A549 (cell line): ENCODE data around the gene ANKRD33. TPM values are rescaled to one million over a fixed set of nuclear protein-coding genes. Genes with fewer than 3 reads are reported as not detected.

Experiments
- ATAC-seq, 2 experiments: fragments of 200-7000 bp in 1 of 2; fragments of >200 bp in 1 of 2; cut with Nextera tagmentation in 1 of 2; cut with Tn5 transposase in 1 of 2; 3 replicates each; pipeline versions ENCODE4 v1.8.0 to v1.9.1; 2018 to 2020; ENCODE audit warnings: mild to moderate bottlenecking in 1 of 2, moderate library complexity in 1 of 2
- CTCF ChIA-PET: fragments of 300-600 bp; sonication (Branson Sonifier 250); formaldehyde crosslinking; extraction: SDS; loops from one replicate; lab custom pipeline; 2021; ENCODE audit warnings: antibody characterized with exemption, inconsistent platforms; lab: Yijun Ruan, JAX
- POLR2A ChIA-PET: fragments of 350-600 bp; formaldehyde crosslinking; extraction: SDS; loops from one replicate; lab custom pipeline; 2021; ENCODE audit warnings: antibody characterized with exemption, inconsistent platforms; lab: Yijun Ruan, JAX
- DNase-seq, 2 experiments: peaks; one replicate each; pipeline versions ENCODE4 v3.0.0 to v3.0.0-alpha.2; 2011 to 2016; ENCODE audit warnings: low read depth in 1 of 2, low spot score in 1 of 2
- FAIRE-seq: peaks from 2 replicates; lab custom pipeline; 2011; peaks lifted over from hg19 to GRCh38; lab: Jason Lieb, UNC
- H3K27ac ChIP-seq, 2 experiments: fragments of >200 bp; sonication (Bioruptor Twin); formaldehyde crosslinking; 3 replicates each; pipeline ENCODE4 v1.5.1; 2016 to 2017
- H3K4me1 ChIP-seq: fragments of >200 bp; sonication (Bioruptor Twin); formaldehyde crosslinking; 3 replicates; pipeline ENCODE4 v1.6.1; 2016
- H3K4me2 ChIP-seq: fragments of >200 bp; sonication (Bioruptor Twin); formaldehyde crosslinking; 3 replicates; pipeline ENCODE4 v1.6.1; 2016
- H3K4me3 ChIP-seq: fragments of >200 bp; sonication (Bioruptor Twin); formaldehyde crosslinking; 3 replicates; pipeline ENCODE4 v1.5.1; 2016
- H3K9me3 ChIP-seq: fragments of >200 bp; sonication (Bioruptor Twin); formaldehyde crosslinking; 3 replicates; pipeline ENCODE4 v1.6.1; 2016
- ATOH8 ChIP-seq: fragments of 250-450 bp; sonication (Bioruptor Pico); IDR thresholded peaks from 2 replicates; pipeline ENCODE4 v1.5.0; 2020; ENCODE audit warnings: low read depth, mild to moderate bottlenecking, moderate library complexity
- CBX8 ChIP-seq: fragments of 200-600 bp; sonication (generic); IDR thresholded peaks from 2 replicates; pipeline ENCODE4 v1.6.1; 2016
- E2F6 ChIP-seq: IDR thresholded peaks from 2 replicates; pipeline ENCODE4 v1.6.1; 2012; ENCODE audit warnings: low read depth, borderline replicate concordance
- ELK1 ChIP-seq: fragments of 150-350 bp; IDR thresholded peaks from 2 replicates; pipeline ENCODE4 v1.6.1; 2014; ENCODE audit warnings: low read depth, mild to moderate bottlenecking, low read length
- EP300 ChIP-seq, 2 experiments: fragments of >200 bp; sonication (Bioruptor Twin); formaldehyde crosslinking; IDR thresholded peaks; 2 replicates in 1 of 2; 3 replicates in 1 of 2; pipeline ENCODE4 v1.6.1; 2016 to 2017
- ESRRA ChIP-seq: fragments of 150-350 bp; IDR thresholded peaks from 2 replicates; pipeline ENCODE4 v1.6.1; 2014; ENCODE audit warnings: mild to moderate bottlenecking, low read length, borderline replicate concordance
- FOXS1 ChIP-seq: fragments of 250-450 bp; sonication (Bioruptor Pico); IDR thresholded peaks from 2 replicates; pipeline ENCODE4 v1.5.0; 2020; ENCODE audit warnings: mild to moderate bottlenecking, moderate library complexity
- HEYL ChIP-seq: fragments of 250-450 bp; sonication (Bioruptor Pico); IDR thresholded peaks from 2 replicates; pipeline ENCODE4 v1.8.0; 2021; ENCODE audit warnings: mild to moderate bottlenecking, moderate library complexity
- KDM1A ChIP-seq: fragments of 200-600 bp; sonication (generic); IDR thresholded peaks from 2 replicates; pipeline ENCODE4 v1.6.1; 2016; ENCODE audit warnings: low read depth, mild to moderate bottlenecking
- PHF8 ChIP-seq: fragments of 200-600 bp; sonication (generic); IDR thresholded peaks from 2 replicates; pipeline ENCODE4 v1.6.1; 2016; ENCODE audit warnings: low read depth, mild to moderate bottlenecking, antibody characterized with exemption, moderate library complexity, borderline replicate concordance
- POLR2A ChIP-seq: IDR thresholded peaks from 2 replicates; pipeline ENCODE4 v1.6.1; 2012; ENCODE audit warnings: mild to moderate bottlenecking, low read length
- POLR2AphosphoS2 ChIP-seq: conservative IDR thresholded peaks from 2 replicates; pipeline ENCODE4 v1.6.1; 2012; ENCODE audit warnings: low read length, improper control_type of control experiment, inconsistent platforms
- RAD21 ChIP-seq, 2 experiments: fragments of >200 bp in 1 of 2; sonication (Bioruptor Twin) in 1 of 2; formaldehyde crosslinking in 1 of 2; IDR thresholded peaks in 1 of 2; conservative IDR thresholded peaks in 1 of 2; 2 replicates in 1 of 2; 3 replicates in 1 of 2; pipeline ENCODE4 v1.6.1; 2012 to 2018; ENCODE audit warnings: inconsistent platforms in 1 of 2
- RFX5 ChIP-seq: fragments of 450-650 bp; IDR thresholded peaks from 2 replicates; pipeline ENCODE4 v1.7.1; 2014; ENCODE audit warnings: antibody characterized with exemption, mild to moderate bottlenecking, moderate library complexity
- SMC3 ChIP-seq: fragments of >200 bp; sonication (Bioruptor Twin); formaldehyde crosslinking; IDR thresholded peaks from 3 replicates; pipeline ENCODE4 v1.6.1; 2018; ENCODE audit warnings: inconsistent platforms
- TFCP2L1 ChIP-seq: fragments of 250-450 bp; sonication (Bioruptor Pico); IDR thresholded peaks from 2 replicates; pipeline ENCODE4 v1.5.0; 2021; ENCODE audit warnings: mild to moderate bottlenecking
- TP53 ChIP-seq: fragments of 250-450 bp; sonication (Bioruptor Pico); IDR thresholded peaks from 2 replicates; pipeline ENCODE4 v1.5.0; 2021; ENCODE audit warnings: mild to moderate bottlenecking, moderate library complexity
- ZSCAN20 ChIP-seq: fragments of 250-450 bp; sonication (Bioruptor Pico); IDR thresholded peaks from 2 replicates; pipeline ENCODE4 v1.8.0; 2022; ENCODE audit warnings: mild to moderate bottlenecking, moderate library complexity
- WGBS: methylation state at CpG from one replicate; pipeline ENCODE4 v1.1.6; 2017; ENCODE audit errors: missing lambda C conversion rate; 5-methylcytosine and 5-hydroxymethylcytosine counted together
- polyA plus RNA-seq, 4 experiments: library from polyadenylated mRNA; depleted of rRNA in 3 of 4; stranded (reverse); fragments of >200 nt; fragmentation: RNase III in 1 of 4; extraction: RNeasy Plus Mini Kit Qiagen cat#74134 plus additional on column Dnase treatment in 1 of 4; gene quantifications; 2 replicates in 3 of 4; 3 replicates in 1 of 4; pipeline ENCODE4 v1.2.3, GENCODE V29; 2011 to 2017
- TF ChIP-seq, protein P1 (sequence below): fragments of 250-450 bp; sonication (Bioruptor Pico); IDR thresholded peaks from 2 replicates; pipeline ENCODE4 v1.5.0; 2021; ENCODE audit warnings: mild to moderate bottlenecking, moderate library complexity, borderline replicate concordance
- TF ChIP-seq, protein P2 (sequence below): fragments of >200 bp; sonication (Bioruptor Twin); formaldehyde crosslinking; IDR thresholded peaks from 3 replicates; pipeline ENCODE4 v1.5.1; 2016

Gene ANKRD33
- polyA plus RNA-seq, 2 of the 4 experiments (the other 2 are of a cell fraction) = not detected

- Histone ChIP-seq H3K4me2 (no peak overlapping the region), H3K27ac (no peak overlapping the region), H3K4me1 (no peaks in the 10 kb centered on the region), H3K9me3 (no peaks in the 10 kb centered on the region), H3K4me3 (no peak overlapping the region)
- DNase-seq (no peak), ATAC-seq (no peak), FAIRE-seq (no peak)
- ChIA-PET POLR2A (no interaction called here), CTCF (interaction anchor here (2.2 to 4.9 kb wide), 2 partner anchors 8 to 14 kb away, joined by 5 to 32 read pairs; no protein-coding TSS in a partner anchor)
- TF ChIP-seq RAD21 (conservative IDR thresholded peaks at IDR 0.05 in 1 of 2, IDR thresholded peaks at IDR 0.05 in 1 of 2) (no peak), ESRRA (no peak), FOXS1 (no peak), EP300 (IDR thresholded peaks at IDR 0.05) (no peak), TP53 (CRISPR knock-in tag) (no peak), CBX8 (no peak), KDM1A (no peak), SMC3 (no peak), POLR2A (no peak), TFCP2L1 (CRISPR knock-in tag) (no peak), ATOH8 (CRISPR knock-in tag) (no peak), HEYL (CRISPR knock-in tag) (no peak), RFX5 (no peak), POLR2AphosphoS2 (no peak), ZSCAN20 (CRISPR knock-in tag) (no peak), ELK1 (no peak)
- TF ChIP-seq, protein P1, sequence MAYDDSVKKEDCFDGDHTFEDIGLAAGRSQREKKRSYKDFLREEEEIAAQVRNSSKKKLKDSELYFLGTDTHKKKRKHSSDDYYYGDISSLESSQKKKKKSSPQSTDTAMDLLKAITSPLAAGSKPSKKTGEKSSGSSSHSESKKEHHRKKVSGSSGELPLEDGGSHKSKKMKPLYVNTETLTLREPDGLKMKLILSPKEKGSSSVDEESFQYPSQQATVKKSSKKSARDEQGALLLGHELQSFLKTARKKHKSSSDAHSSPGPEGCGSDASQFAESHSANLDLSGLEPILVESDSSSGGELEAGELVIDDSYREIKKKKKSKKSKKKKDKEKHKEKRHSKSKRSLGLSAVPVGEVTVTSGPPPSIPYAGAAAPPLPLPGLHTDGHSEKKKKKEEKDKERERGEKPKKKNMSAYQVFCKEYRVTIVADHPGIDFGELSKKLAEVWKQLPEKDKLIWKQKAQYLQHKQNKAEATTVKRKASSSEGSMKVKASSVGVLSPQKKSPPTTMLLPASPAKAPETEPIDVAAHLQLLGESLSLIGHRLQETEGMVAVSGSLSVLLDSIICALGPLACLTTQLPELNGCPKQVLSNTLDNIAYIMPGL = no peak
- TF ChIP-seq, protein P2, sequence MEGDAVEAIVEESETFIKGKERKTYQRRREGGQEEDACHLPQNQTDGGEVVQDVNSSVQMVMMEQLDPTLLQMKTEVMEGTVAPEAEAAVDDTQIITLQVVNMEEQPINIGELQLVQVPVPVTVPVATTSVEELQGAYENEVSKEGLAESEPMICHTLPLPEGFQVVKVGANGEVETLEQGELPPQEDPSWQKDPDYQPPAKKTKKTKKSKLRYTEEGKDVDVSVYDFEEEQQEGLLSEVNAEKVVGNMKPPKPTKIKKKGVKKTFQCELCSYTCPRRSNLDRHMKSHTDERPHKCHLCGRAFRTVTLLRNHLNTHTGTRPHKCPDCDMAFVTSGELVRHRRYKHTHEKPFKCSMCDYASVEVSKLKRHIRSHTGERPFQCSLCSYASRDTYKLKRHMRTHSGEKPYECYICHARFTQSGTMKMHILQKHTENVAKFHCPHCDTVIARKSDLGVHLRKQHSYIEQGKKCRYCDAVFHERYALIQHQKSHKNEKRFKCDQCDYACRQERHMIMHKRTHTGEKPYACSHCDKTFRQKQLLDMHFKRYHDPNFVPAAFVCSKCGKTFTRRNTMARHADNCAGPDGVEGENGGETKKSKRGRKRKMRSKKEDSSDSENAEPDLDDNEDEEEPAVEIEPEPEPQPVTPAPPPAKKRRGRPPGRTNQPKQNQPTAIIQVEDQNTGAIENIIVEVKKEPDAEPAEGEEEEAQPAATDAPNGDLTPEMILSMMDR = no peak
- 57% methylated on average over 9 of the region's 9 CpGs for WGBS
These were observed 21.1 kb downstream of the ANKRD33 start for GRCh38 chr12:51908876-51909592.

GRCh38 chr12:51910168-51910567 is 22.3 kb downstream of the ANKRD33 start:
- no peak overlapping the region for H3K27ac ChIP-seq
- POLR2A ChIA-PET = no interaction called here
- 83% methylated on average over 6 of the region's 6 CpGs for WGBS
- DNase-seq = no peak
- H3K4me3 ChIP-seq = no peak overlapping the region
- no peaks in the 10 kb centered on the region for H3K9me3 ChIP-seq
- H3K4me2 ChIP-seq = no peak overlapping the region
- no peak for TF ChIP-seq PHF8
- TF ChIP-seq, protein P1 = no peak
- TF ChIP-seq E2F6 = no peak
- TF ChIP-seq RAD21 (conservative IDR thresholded peaks at IDR 0.05 in 1 of 2, IDR thresholded peaks at IDR 0.05 in 1 of 2) = no peak
- TF ChIP-seq, all 56 proteins: peak for 0
- H3K4me1 ChIP-seq = no peaks in the 10 kb centered on the region
- no peak for FAIRE-seq
- ATAC-seq = no peak
- CTCF ChIA-PET = no interaction called here
